Osteoblast (primary cell): ENCODE results near the gene TEX52. TPM values are rescaled to one million over a fixed set of nuclear protein-coding genes. Genes with fewer than 3 reads are reported as not detected.

Source experiments
- DNase-seq: peaks from one replicate; pipeline ENCODE4 v3.0.0; 2011; ENCODE audit warnings: low spot score, mixed read lengths; ENCODE audit not compliant: insufficient read length; ENCODE audit errors: missing footprints
- H2AFZ ChIP-seq: 2 replicates; pipeline ENCODE4 v1.6.0; 2011; ENCODE audit warnings: mild to moderate bottlenecking, low read length
- H3K27ac ChIP-seq: 2 replicates; pipeline ENCODE4 v1.5.1; 2011; ENCODE audit warnings: mild to moderate bottlenecking, low read depth, low read length, moderate library complexity
- H3K27me3 ChIP-seq: 2 replicates; pipeline ENCODE4 v1.6.0; 2012; ENCODE audit warnings: mild to moderate bottlenecking, control low read depth, inconsistent platforms, low read length, moderate library complexity; ENCODE audit not compliant: insufficient read depth
- H3K36me3 ChIP-seq: 2 replicates; pipeline ENCODE4 v1.5.1; 2011; ENCODE audit warnings: mild to moderate bottlenecking, low read length, control low read depth, moderate library complexity; ENCODE audit not compliant: insufficient read depth
- H3K4me1 ChIP-seq: 2 replicates; pipeline ENCODE4 v1.5.1; 2011; ENCODE audit warnings: mild to moderate bottlenecking, low read length, control low read depth, moderate library complexity; ENCODE audit not compliant: insufficient read depth
- H3K4me2 ChIP-seq: 2 replicates; pipeline ENCODE4 v1.6.0; 2011; ENCODE audit warnings: mild to moderate bottlenecking, low read length; ENCODE audit not compliant: insufficient read depth
- H3K4me3 ChIP-seq: fragments of 200-600 bp; sonication (generic); 3 replicates; pipeline ENCODE4 v1.5.1; 2012; ENCODE audit warnings: mild to moderate bottlenecking, low read length, inconsistent platforms; ENCODE audit not compliant: insufficient read depth
- H3K79me2 ChIP-seq: 2 replicates; pipeline ENCODE4 v1.6.0; 2012; ENCODE audit warnings: mild to moderate bottlenecking, low read length, control low read depth, inconsistent platforms; ENCODE audit not compliant: insufficient read depth
- H3K9me3 ChIP-seq: 2 replicates; pipeline ENCODE4 v1.5.1; 2011; ENCODE audit warnings: low read depth, low read length, control low read depth
- H4K20me1 ChIP-seq: 2 replicates; pipeline ENCODE4 v1.6.0; 2012; ENCODE audit warnings: mild to moderate bottlenecking, low read length, control low read depth; ENCODE audit not compliant: insufficient read depth
- CTCF ChIP-seq: IDR thresholded peaks from 2 replicates; pipeline ENCODE4 v1.5.1; 2011; ENCODE audit warnings: mild to moderate bottlenecking, low read depth, low read length, moderate library complexity; ENCODE audit errors: extremely low read depth
- total RNA-seq: library from RNA; depleted of rRNA; stranded (reverse); fragments of >200 nt; gene quantifications from 2 replicates; pipeline ENCODE4 v1.2.3, GENCODE V29; 2012

TEX52 gene
- total RNA-seq, 1 donor = not detected

GRCh38 chr12:2892246-2892645 lies 35.4 kb upstream of the TEX52 start:
- DNase-seq = no peak
- Histone ChIP-seq H3K4me1 (peaks cover 33% of the 10 kb centered on the region), H3K27me3 (no peaks in the 10 kb centered on the region), H3K4me2 (peak overlapping the region; percentile 97), H4K20me1 (peaks cover 29% of the 10 kb centered on the region), H3K4me3 (peak overlapping the region; percentile 99), H3K79me2 (peaks cover 64% of the 10 kb centered on the region), H3K9me3 (no peaks in the 10 kb centered on the region), H3K36me3 (peaks cover 21% of the 10 kb centered on the region), H3K27ac (peak overlapping the region; percentile 51), H2AFZ (no peak overlapping the region)
- TF ChIP-seq CTCF = no peak

- Histone ChIP-seq H3K27ac (peak overlapping the region; percentile 92), H3K9me3 (no peaks in the 10 kb centered on the region), H3K79me2 (peaks cover 58% of the 10 kb centered on the region), H4K20me1 (peaks cover 28% of the 10 kb centered on the region), H2AFZ (peak overlapping the region; percentile 95), H3K4me1 (peaks cover 33% of the 10 kb centered on the region), H3K4me2 (peak overlapping the region; percentile 97), H3K4me3 (peak overlapping the region; percentile 99), H3K36me3 (peaks cover 25% of the 10 kb centered on the region), H3K27me3 (no peaks in the 10 kb centered on the region)
- peak; percentile 75 for DNase-seq
- TF ChIP-seq CTCF = no peak
Measured at GRCh38 chr12:2891240-2892053, 34.6 kb upstream of the TEX52 start.

- peak within 1 kb of the TSS; percentile 99 for H3K4me3 ChIP-seq
- peaks cover 32% of the 10 kb centered on the region for H3K4me1 ChIP-seq
- peak; percentile 99 for DNase-seq
- H3K36me3 ChIP-seq = peaks cover 26% of the 10 kb centered on the region
- no peaks in the 10 kb centered on the region for H3K27me3 ChIP-seq
- H3K4me2 ChIP-seq = peak within 1 kb of the TSS; percentile 97
- no peaks in the 10 kb centered on the region for H3K9me3 ChIP-seq
- peak within 1 kb of the TSS; percentile 95 for H2AFZ ChIP-seq
- TF ChIP-seq CTCF = no peak
- peaks cover 50% of the 10 kb centered on the region for H3K79me2 ChIP-seq
- peak within 1 kb of the TSS; percentile 92 for H3K27ac ChIP-seq
- peaks cover 22% of the 10 kb centered on the region for H4K20me1 ChIP-seq
Measured at GRCh38 chr12:2890388-2891239, 33.8 kb upstream of the TEX52 start, which contains the start of gene TULP3. Gene TULP3, plus strand, starts transcription at chr12:2890891. Its CDS starts 57 bp downstream, at chr12:2890948.

GRCh38 chr12:2890001-2890387 lies 33.2 kb upstream of the TEX52 start:
- TF ChIP-seq CTCF = no peak
- DNase-seq = no peak
- peaks cover 45% of the 10 kb centered on the region for H3K79me2 ChIP-seq

More at GRCh38 chr12:2890001-2890387, 33.2 kb upstream of the TEX52 start:
- H3K27me3 ChIP-seq = no peaks in the 10 kb centered on the region
- H2AFZ ChIP-seq = peak overlapping the region; percentile 90
- peaks cover 26% of the 10 kb centered on the region for H3K4me1 ChIP-seq
- peak overlapping the region; percentile 92 for H3K27ac ChIP-seq
- H3K9me3 ChIP-seq = no peaks in the 10 kb centered on the region
- H4K20me1 ChIP-seq = peaks cover 15% of the 10 kb centered on the region
- H3K36me3 ChIP-seq = peaks cover 26% of the 10 kb centered on the region
- peak overlapping the region; percentile 90 for H3K4me2 ChIP-seq
- peak overlapping the region; percentile 99 for H3K4me3 ChIP-seq
